ENCODE data around the gene SPRR2D.

DNA sequence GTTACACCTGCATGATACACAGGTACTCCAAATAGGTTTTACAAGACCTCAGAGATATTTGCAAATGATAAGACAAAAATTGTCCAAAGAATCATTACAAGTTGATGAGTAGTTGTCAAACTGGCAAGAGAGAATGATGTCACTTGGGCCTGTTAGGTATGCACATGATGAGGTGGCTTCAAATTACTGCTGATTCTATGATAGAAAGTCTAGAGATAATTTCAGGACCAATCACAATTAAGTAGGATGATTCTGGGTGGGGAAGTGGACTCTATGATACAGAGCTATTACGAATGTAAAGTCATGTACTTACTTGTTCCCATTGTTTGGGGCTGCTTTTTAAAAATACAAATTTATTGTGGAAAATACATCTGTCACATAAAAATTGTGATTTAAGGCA lies 15.1 kb downstream of the SPRR2D start:
- TF ChIP-seq, protein P1, sequence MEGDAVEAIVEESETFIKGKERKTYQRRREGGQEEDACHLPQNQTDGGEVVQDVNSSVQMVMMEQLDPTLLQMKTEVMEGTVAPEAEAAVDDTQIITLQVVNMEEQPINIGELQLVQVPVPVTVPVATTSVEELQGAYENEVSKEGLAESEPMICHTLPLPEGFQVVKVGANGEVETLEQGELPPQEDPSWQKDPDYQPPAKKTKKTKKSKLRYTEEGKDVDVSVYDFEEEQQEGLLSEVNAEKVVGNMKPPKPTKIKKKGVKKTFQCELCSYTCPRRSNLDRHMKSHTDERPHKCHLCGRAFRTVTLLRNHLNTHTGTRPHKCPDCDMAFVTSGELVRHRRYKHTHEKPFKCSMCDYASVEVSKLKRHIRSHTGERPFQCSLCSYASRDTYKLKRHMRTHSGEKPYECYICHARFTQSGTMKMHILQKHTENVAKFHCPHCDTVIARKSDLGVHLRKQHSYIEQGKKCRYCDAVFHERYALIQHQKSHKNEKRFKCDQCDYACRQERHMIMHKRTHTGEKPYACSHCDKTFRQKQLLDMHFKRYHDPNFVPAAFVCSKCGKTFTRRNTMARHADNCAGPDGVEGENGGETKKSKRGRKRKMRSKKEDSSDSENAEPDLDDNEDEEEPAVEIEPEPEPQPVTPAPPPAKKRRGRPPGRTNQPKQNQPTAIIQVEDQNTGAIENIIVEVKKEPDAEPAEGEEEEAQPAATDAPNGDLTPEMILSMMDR (IDR thresholded peaks at IDR 0.05; ENCODE audit: low read depth, low read length, missing input control): no peak
- TF ChIP-seq TAF1 (conservative IDR thresholded peaks at IDR 0.05): no peak
- TF ChIP-seq SP1 (IDR thresholded peaks at IDR 0.05): no peak
- no peak for TF ChIP-seq RAD21 (IDR thresholded peaks at IDR 0.05)
- TF ChIP-seq YY1 (IDR thresholded peaks at IDR 0.05): no peak

Data from liver (tissue), 3 donors.